Jurkat, Clone E6-1 (cell line): ENCODE measurements around the gene GRAMD2A. TPM values are rescaled to one million over a fixed set of nuclear protein-coding genes. Genes with fewer than 3 reads are reported as not detected.

Experiments used
- DNase-seq: peaks from one replicate; pipeline ENCODE4 v3.0.0-alpha.2; 2011; ENCODE audit warnings: low read depth, low spot score
- H3K4me3 ChIP-seq: 2 replicates; pipeline ENCODE4 v1.5.1; 2011; ENCODE audit warnings: mild to moderate bottlenecking, low read length, control low read depth, moderate library complexity
- polyA plus RNA-seq: library from polyadenylated mRNA; unstranded; fragments of >200 nt; gene quantifications from one replicate; pipeline ENCODE4 v1.2.1, GENCODE V29; 2012; ENCODE audit warnings: missing spikeins; ENCODE audit not compliant: insufficient read length, insufficient read depth

Gene GRAMD2A
- 0.80 TPM for polyA plus RNA-seq

DNA sequence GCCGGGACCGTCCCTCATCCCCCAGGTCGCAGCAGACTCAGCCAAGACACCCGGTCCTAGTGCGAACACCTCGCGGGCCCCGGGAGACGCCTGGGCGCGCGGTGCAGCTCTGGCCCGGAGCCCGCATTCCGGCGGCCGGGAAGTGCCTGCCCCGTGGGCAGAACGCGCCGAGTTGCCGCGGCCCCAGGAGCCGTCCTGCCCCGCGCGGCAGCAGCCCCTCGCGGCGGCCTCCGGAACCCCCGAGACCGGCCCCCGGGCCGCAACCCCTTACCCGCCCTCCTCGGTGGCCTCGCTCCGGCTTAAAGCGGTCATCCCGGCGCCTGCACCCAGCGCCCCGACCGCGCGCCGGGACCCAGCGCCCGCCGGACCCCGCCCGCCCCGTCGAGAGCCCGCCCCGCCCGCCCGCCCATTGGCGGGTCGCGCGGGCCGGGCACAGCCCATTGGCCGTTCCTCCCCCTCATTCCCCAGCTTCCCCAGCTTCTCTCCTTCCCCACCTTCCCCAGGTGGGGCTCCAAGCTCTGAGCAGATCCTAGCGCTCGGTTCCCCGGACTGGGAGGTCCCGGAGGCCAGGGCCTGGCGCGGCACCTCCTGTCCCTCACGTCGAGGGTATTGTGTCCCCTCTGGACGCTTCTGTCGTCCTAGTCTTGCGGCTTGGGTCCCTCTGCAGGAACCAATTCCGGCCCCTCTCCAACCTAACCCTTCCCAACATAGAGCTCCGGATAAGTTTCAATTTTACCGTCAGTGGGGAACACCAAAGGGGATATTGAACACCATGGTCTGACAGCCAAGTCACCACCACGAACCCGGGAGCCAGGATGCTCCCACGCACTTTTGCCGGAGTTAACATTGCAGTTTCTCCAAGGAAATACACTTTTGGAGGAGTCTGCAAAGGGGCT is at the start of gene GRAMD2A:
Gene GRAMD2A (minus strand): TSS at position 328 of the 896 bp plus-strand sequence.
- no peak for DNase-seq
- H3K4me3 ChIP-seq: no peak within 1 kb of the TSS

DNA sequence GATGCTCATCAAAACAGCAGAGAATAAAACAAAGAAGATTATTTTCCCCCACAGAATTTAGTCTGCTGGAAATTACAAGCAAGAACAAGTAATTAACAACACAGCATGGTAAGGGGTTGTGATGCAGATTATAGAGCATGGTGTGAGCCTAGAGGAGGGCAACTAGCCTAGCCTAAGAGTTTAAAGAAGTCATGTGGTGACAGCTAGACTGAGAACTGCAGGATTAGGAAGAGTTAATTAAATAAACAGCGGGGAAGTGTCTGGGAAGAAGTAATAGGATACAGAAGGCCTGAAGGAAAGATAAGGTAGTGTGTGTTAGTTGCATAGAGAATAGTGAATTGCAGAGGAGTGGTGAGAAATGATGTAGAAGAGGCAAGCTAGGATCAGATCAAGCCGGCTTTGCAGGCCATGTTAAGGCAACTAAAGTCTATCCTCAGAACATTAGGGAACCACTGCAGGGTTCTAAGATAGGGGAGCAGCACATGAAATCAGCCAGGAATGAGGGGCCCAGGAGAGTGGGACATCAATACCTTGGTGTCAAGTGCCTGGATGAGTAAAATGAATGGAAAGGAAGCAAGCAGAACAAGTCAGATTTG is 45.3 kb upstream of the GRAMD2A start:
- H3K4me3 ChIP-seq: no peak overlapping the region
- no peak for DNase-seq

DNA sequence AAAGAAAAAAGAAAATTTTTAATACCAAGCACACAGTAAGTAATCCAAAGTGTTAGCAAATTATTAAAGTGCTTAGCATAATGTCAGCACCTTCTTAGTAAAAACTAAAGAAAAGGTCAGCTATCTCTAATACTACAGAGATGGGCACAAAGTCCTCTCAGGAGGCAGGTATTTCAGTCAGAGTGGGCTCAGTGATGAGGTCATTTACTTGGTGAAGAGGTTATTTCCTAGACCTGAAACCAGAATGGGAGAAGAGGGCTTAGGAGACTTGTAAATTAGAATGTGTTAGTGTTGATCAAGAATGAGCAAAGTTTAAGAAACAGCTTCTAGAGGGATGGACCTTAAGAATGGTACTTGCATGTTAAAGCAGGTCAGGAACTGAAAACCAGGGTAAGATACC is 42.1 kb upstream of the GRAMD2A start:
- DNase-seq: no peak
- no peak overlapping the region for H3K4me3 ChIP-seq

DNA sequence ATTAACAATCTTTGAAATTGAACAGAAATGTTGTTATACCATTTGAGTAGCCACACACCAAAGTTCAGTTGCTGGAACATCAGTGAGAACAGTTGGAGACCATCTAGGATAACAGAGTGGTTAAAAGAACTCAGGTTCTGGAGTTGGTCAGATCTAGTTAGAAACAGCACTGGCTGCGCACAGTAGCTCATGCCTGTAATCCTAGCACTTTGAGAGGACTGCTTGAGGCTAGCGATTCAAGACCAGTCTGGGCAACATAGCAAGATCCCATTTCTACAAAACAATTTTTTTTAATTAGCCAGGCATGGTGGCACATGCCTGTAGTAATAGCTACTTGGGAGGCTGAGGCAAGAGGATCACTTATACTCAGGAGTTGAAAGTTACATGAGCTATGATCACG is 41.0 kb upstream of the GRAMD2A start:
- DNase-seq: no peak

DNA sequence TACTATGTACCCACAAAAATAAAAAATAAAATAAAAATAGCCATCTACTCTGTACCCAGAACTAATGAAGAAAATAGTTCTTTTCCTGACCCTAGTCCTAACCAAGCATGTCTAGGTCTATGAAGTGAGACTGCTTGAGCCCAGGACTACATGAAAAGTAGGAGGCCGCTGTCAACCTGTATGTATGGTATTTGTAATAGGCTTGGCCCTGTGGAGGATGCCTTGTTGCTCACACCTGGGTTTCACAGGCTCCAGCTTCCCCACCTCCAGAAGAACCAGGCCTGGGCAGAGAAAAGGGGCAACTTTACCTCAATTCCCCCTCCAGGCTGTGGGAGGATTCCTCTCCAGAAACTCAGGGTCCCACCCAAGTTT is 40.3 kb upstream of the GRAMD2A start:
- no peak for DNase-seq
- no peak overlapping the region for H3K4me3 ChIP-seq

More for the DNA sequence above, 41.0 kb upstream of the GRAMD2A start:
- H3K4me3 ChIP-seq: no peak overlapping the region

DNA sequence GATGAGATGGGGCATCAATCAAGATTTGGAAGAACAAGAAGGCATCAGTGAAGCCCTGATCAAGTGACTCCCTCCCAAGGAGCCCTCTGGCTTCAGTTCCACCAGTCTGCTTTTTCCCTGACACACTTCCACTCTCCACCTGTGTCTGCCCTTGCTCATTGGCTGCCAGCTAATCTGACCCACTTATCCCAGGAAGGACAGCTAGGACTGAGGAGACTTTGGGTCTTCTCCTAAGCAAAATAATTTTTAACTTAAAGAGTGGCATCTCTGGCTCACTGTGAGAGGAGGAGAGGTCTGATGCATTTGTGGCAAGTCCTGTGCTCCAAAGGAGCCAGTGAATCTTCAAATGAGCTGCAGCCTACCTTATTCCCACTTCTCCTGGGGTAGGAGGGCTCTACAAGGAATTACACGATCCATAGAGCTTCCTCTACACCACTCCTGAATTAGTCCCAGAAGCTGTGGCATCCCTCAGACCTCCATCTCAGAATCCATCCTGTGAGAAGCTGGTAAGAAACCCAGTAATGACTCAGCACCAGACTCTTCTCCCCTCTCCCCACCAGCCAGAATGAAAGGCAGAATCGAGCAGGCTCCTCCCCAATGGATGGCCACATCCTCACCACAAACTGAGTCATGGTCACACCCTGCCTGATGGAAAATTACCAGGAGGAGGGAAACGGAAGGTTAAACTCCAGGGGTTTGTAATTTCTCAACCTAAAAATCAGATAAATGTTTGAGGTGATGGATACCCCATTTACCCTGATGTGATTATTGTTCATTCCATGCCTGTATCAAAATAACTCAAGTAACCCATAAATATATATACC is 39.7 kb upstream of the GRAMD2A start:
- peak overlapping the region; percentile 41 for H3K4me3 ChIP-seq
- peak; percentile 86 for DNase-seq

DNA sequence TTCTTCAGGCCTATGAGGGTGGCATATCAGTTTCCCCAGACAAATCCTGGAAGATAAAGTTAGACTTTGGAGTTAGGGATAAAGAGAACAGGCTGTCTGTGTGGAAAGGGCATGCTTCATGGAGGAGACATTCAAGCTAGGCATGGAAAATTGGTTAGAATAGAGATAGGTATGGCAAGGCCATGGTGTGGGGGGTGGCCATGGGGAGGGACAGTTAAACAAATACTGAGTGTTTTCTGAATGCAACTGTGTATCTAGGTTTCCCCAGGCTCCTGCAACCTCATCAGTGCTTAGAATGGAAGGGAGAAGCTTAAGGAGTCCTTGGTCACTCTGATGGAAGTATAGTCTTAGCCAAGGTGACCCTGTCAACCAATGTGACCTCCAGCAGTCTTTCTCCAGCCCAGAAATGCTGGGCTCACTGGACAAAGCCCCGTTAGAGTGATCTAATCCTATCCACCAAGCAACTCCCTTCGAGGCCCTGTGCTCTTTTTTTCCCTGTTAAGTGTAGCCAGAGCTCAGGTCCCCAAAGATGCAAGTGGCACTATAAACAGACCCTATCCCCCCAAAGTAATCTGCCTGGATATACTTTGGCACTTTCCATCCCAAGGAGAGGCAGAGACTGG is 38.9 kb upstream of the GRAMD2A start:
- peak overlapping the region; percentile 41 for H3K4me3 ChIP-seq
- DNase-seq: no peak

DNA sequence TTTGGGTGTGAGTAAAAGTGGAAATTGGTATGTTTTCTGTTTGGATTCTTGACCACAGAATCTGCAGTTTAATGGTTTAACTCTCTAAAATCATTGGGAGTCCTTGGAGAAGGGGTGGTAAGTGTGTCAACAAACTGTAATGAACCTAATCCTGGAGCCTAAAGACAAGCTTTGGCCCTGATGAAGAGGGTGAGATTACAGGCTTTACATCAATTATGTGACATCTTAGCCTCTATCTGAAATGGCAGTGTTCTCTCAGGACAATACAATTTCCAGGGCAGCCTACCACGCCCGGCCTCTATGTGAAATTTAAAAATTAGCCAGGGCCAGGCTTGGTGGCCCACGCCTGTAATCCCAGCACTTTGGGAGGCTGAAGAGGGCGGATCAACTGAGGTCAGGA is 37.7 kb upstream of the GRAMD2A start:
- H3K4me3 ChIP-seq: no peak overlapping the region
- DNase-seq: no peak

DNA sequence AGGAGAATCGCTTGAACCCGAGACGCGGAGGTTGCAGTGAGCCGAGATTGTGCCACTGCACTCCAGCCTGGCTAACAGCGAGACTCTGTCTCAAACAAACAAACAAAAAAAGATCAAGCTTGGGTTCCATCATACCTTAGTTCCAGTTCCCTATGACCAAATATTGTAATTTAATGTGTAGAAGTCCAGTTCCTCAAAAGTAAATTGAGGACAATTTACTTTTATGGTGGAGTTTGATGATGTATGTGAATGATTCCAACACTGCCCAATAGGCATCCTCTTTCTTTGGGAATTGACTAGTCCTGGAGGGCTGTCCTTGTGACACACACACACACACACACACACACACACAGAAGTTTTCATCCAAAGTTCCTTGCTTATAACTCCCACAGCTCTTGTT is 36.2 kb upstream of the GRAMD2A start:
- no peak for DNase-seq

DNA sequence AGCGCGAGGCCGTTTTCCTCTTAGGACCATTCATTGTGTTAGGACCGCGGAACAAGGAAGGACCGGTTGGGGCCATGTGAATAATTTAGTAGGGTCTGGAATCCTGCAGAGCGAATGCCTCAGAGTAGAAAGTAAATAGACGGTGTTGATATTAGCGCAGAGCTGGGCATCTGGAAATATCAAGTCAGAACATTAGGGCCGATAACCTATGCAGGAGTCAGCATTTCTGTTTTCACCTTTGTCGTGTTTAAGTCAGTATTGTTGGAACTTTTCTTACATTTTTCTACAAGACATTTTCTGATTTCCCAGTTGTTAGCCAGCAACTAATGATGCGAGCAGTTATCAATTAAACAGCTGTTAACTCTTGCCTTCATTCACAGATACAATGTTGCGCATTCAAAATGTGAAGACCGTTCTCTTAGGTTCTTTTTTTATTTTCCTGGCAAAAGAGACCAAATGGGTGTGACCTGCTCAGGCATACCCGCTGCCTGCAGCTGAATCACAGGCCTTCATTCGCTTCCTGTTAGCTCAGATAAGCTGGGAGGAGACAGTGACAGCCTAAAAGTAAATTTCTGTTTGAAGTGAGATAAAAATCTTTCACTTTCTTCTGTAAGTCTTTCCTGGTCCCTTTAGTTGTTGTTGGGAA is 34.4 kb upstream of the GRAMD2A start:
- H3K4me3 ChIP-seq: peak overlapping the region; percentile 84
- peak; percentile 91 for DNase-seq

More for the DNA sequence above, 36.2 kb upstream of the GRAMD2A start:
- H3K4me3 ChIP-seq: no peak overlapping the region

DNA sequence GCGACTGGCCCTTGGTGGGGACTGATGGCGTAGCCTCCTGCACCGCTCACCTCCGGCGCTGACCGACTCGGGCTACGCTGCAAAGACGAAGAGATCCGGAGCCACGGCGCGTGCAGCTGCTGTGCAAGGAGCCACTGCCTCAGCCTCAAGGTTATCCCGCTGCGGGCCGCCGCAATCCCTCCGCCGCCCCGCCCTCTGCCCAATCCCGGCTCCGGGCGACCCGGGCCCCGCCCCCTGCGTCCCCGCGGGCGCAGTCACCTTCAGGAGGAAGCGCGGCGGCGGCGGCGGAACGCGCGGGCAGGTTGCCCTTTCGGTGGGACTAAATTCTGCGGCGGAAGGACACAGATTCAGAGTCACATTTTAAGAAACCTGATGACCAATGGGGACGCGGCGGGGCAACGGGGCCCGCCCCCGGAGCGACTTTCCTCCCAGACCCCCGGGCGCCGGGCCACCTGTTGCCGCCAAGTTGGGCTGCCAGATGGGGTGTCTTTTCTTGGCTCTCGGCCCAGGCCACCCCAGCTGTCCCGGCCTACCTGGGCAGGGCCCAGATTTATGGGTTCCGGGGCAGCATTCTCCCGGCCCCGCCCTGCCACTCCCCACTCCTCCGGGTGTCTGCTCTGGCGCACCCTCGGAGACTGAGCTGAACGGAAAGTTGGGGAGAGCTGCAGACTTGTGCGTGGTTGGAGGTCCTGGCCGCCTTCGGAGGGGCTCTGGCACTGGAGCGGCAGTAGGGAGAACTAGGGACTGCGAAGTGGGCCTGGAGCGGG is 33.7 kb upstream of the GRAMD2A start, which contains the start of gene PKM:
Gene PKM (minus strand): TSS at position 125 of the 767 bp plus-strand sequence. CDS start 12,093 bp downstream, outside the sequence.
- peak; percentile 99 for DNase-seq
- H3K4me3 ChIP-seq: peak within 1 kb of the TSS; percentile 93

DNA sequence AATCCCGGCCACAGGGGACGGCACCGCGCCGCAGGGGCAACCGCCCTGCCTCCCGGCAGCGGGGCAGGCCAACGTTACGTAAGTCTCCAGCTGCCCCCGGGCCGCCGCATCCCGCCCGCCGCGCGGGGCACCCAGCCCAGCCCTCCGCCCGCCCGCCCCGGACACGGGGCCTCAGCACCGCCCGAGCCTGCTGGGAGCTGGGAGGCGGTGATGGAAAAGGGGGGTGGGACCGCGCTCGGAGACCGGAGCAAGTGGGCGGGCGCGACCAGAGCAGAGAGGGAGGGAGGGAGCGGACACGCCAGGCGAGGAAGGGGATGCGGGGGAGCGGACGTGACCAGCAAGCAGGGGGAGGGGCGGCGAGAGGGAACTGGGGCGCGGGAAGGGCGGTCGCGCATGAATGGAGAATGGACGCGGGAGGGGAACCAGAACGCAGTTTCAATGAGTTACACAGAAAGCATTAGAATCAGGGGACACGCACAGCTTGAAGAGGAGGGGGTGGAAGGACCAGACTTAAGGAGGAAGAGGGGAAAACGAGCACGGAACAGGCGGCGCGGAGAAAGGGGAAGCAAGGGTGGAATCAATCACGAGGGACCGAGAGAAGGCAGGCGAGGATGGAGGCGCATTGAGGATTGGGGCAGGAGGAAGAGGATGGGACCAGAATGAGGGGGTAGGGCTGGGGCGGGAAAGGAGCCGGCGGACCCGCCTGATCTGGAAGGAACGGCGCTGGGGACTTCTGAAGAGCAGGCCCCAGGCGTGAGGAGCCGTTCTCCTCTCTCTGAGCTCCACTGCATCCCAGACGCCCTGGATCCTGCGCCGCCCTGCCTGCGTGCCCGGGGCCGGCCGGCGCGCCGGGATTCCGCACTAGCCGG is 32.8 kb upstream of the GRAMD2A start:
- DNase-seq: peak; percentile 67
- peak overlapping the region; percentile 93 for H3K4me3 ChIP-seq

DNA sequence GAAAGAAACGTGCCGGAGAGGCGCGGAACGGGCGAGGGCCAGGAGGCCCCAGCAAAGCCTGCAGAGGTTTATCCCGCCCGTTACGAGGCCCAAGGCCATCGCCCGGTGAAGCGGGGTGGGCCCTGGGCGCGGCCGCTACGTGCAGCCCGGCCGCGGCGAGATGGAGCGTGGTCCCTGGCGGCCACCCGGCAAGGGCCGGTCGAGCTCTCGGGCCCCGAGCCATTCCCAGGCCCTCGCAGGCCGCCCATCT is 32.3 kb upstream of the GRAMD2A start:
- peak overlapping the region; percentile 93 for H3K4me3 ChIP-seq
- no peak for DNase-seq

DNA sequence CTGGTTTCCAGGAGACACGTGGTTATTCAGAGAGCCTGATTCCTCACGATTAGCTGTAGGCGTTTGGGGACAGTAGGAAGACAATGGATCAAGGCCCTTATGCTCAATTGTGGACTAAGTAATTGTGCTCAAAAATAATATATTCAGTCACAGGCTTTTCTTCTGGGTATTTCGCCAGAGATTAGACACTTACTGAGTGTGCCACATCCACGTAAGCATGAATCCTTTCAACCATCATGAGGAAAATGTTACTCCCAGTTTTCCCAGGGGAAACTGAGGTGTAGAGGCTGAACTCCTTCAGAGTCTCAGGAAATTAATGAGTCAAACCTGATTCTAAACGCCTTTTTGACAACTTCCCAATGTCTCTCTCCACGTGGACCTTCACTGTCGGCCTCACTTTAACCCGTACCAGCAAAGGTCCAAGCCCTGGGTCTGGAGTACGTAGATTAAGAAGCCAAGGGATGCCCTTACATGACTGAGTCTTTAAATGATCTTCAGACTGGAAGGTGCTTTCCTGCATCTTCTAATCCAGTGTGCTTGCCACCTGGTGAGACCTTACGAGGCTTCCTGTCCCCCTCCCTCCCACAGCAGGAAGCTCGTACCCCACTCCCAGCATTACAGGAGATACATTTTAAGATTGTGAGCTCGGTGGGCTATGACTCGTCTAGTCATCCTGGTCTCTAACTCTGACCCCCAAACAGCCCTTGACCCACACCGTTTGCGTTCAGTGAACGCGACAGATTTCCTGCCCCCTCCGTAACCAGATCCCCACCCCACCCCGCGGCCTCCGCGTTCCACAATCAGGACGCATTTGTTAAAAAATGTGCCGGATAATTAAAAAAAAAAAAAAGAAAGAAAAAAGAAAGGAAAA is 31.7 kb upstream of the GRAMD2A start:
- DNase-seq: peak; percentile 60
- H3K4me3 ChIP-seq: peak overlapping the region; percentile 93

DNA sequence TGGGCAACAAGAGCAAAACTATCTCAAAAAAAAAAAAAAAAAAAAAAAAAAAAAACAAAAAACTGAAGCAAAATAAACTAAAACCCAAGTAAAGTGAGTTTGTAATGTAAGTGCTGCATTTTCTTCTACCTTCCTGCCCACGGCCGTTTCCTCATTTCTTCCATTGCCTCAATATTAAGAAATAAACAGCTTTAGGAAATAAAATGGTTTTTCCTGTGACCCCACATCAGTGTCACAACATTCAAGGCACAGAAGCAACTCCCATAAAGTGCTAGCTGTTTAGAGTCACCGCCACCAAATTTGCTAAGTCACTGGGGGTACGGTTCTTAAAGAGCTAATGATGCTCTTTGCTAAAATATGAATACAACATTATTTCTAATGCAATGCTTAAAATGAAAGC is 30.1 kb upstream of the GRAMD2A start:
- H3K4me3 ChIP-seq: peak overlapping the region; percentile 93
- no peak for DNase-seq

DNA sequence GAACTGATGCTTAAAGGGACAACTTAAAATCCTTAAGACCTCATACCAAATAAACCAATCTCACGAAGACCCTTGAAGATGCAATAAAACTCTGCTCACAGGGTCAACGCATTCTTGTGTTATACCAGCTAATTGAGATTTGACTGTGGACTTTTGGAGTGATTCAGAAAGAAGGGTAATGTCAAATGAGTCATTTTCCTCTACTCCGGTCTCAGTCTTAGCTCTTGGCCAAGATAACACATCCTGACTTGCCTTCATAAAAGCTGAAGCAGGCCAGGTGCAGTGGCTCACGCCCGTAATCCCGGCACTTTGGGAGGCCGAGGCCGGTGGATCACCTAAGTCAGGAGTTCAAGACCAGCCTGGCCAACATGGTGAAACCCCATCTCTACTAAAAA is 29.6 kb upstream of the GRAMD2A start:
- H3K4me3 ChIP-seq: peak overlapping the region; percentile 93
- DNase-seq: no peak
